CD8-positive, alpha-beta memory T cell (primary cell): Measurements from ENCODE around the gene CERT1. TPM values are rescaled to one million over a fixed set of nuclear protein-coding genes. Genes with fewer than 3 reads are reported as not detected.
"Not testable (repeated sequence)": the region's sequence is repeated elsewhere in the genome, so short reads cannot be mapped to it uniquely, and the experiment has no call there.

Experiments
- CTCF ChIA-PET: fragments of 350-600 bp; sonication (Branson Sonifier 250); formaldehyde crosslinking; loops from one replicate; lab custom pipeline; 2021; ENCODE audit warnings: antibody characterized with exemption; lab: Charles Lee
- POLR2A ChIA-PET: fragments of 350-600 bp; sonication (Branson Sonifier 250); formaldehyde crosslinking; loops from one replicate; lab custom pipeline; 2021; ENCODE audit warnings: antibody characterized with exemption; lab: Charles Lee
- DNase-seq, 5 donors: peaks; one replicate each; pipeline versions ENCODE4 v3.0.0 to v3.0.0-alpha.2; 2020 to 2022; ENCODE audit warnings: mixed read lengths in 1 of 5
- H3K27ac ChIP-seq: one replicate; pipeline ENCODE4 v1.7.0; 2013; ENCODE audit warnings: low read depth, mild to moderate bottlenecking, low read length, moderate library complexity
- H3K27me3 ChIP-seq: 2 replicates; pipeline ENCODE4 v1.7.0; 2013; ENCODE audit warnings: low read length, mild to moderate bottlenecking; ENCODE audit not compliant: insufficient read depth, poor library complexity, severe bottlenecking
- H3K36me3 ChIP-seq: 2 replicates; pipeline ENCODE4 v1.7.0; 2013; ENCODE audit warnings: mild to moderate bottlenecking, low read length, moderate library complexity; ENCODE audit not compliant: insufficient read depth
- H3K4me1 ChIP-seq: 2 replicates; pipeline ENCODE4 v1.7.0; 2013; ENCODE audit warnings: mild to moderate bottlenecking, low read length, moderate library complexity; ENCODE audit not compliant: insufficient read depth
- H3K4me3 ChIP-seq: 2 replicates; pipeline ENCODE4 v1.7.0; 2013; ENCODE audit warnings: mild to moderate bottlenecking, low read length
- H3K9me3 ChIP-seq: 2 replicates; pipeline ENCODE4 v1.7.0; 2013; ENCODE audit warnings: mild to moderate bottlenecking, low read length
- H3K27ac Mint-ChIP-seq, 8 donors: one replicate each; pipeline ENCODE4 v1.8.0; 2020 to 2021; ENCODE audit warnings: mixed read lengths in 8 of 8, mild to moderate bottlenecking in 6 of 8, inconsistent platforms in 3 of 8, moderate library complexity in 3 of 8
- H3K27me3 Mint-ChIP-seq, 2 donors: one replicate each; pipeline ENCODE4 v1.8.0; 2020 to 2021; ENCODE audit warnings: mixed read lengths in 2 of 2, mild to moderate bottlenecking in 1 of 2, moderate library complexity in 1 of 2
- H3K36me3 Mint-ChIP-seq, 3 donors: one replicate each; pipeline ENCODE4 v1.8.0; 2020 to 2021; ENCODE audit warnings: mixed read lengths in 3 of 3, inconsistent platforms in 1 of 3, mild to moderate bottlenecking in 1 of 3
- H3K4me1 Mint-ChIP-seq, 3 donors: one replicate each; pipeline ENCODE4 v1.8.0; 2020 to 2021; ENCODE audit warnings: mixed read lengths in 3 of 3, inconsistent platforms in 1 of 3, mild to moderate bottlenecking in 1 of 3
- H3K4me3 Mint-ChIP-seq, 7 donors: one replicate each; pipeline ENCODE4 v1.8.0; 2020 to 2021; ENCODE audit warnings: mixed read lengths in 7 of 7, mild to moderate bottlenecking in 6 of 7, moderate library complexity in 4 of 7, inconsistent platforms in 2 of 7
- H3K9me3 Mint-ChIP-seq, 5 donors: one replicate each; pipeline ENCODE4 v1.8.0; 2020 to 2022; ENCODE audit warnings: mixed read lengths in 5 of 5, mild to moderate bottlenecking in 3 of 5, moderate library complexity in 2 of 5, inconsistent platforms in 1 of 5
- polyA plus RNA-seq: library from polyadenylated mRNA; unstranded; fragments of 300-500 nt; fragmentation: Illumina TruSeq; gene quantifications from one replicate; pipeline ENCODE4 v1.2.3, GENCODE V29; 2021
- total RNA-seq, 2 experiments: library from RNA; stranded (reverse); gene quantifications; one replicate each; pipeline ENCODE4 v1.2.3, GENCODE V29; 2021

The CERT1 gene
- total RNA-seq (10 to 100 TPM; 35.0 to 35.4 TPM), polyA plus RNA-seq (18.5 TPM)

- H3K9me3 ChIP-seq: no peaks in the 10 kb centered on the region
- Mint-ChIP-seq H3K4me1 (peaks cover 52 to 73% (median 71%) of the 10 kb centered on the region in 3 donors), H3K27me3 (no peaks in the 10 kb centered on the region), H3K4me3 (peak within 1 kb of the TSS; percentile 86 to 97 (median 95)), H3K9me3 (no peaks in the 10 kb centered on the region), H3K27ac (peak within 1 kb of the TSS; percentile 92 to 98 (median 96)), H3K36me3 (peaks cover 0 to 13% (median 5%) of the 10 kb centered on the region in 3 donors)
- H3K27me3 ChIP-seq: no peaks in the 10 kb centered on the region
- ChIA-PET POLR2A (interaction anchor here (1.2 to 2.4 kb wide), 2 partner anchors 175 to 275 kb away, joined by 3 to 10 read pairs; partner anchors contain the start of genes ANKRD31 and HMGCR), CTCF (interaction anchor here (1.0 kb wide), 1 partner anchor 275 kb away, joined by 3 read pairs; the partner anchor contains the start of gene ANKRD31)
- peak; percentile 86 to 95 (median 90) for DNase-seq
- peak within 1 kb of the TSS; percentile 79 for H3K27ac ChIP-seq
- H3K36me3 ChIP-seq: no peaks in the 10 kb centered on the region
- peak within 1 kb of the TSS; percentile 83 for H3K4me3 ChIP-seq
- peaks cover 43% of the 10 kb centered on the region for H3K4me1 ChIP-seq
Measured at GRCh38 chr5:75511435-75512382, at the start of gene CERT1, which contains the start of gene POLK. TSS of gene CERT1 (minus strand) at chr5:75511629. CDS start at chr5:75511207, 422 bp downstream. TSS of gene POLK (plus strand) at chr5:75511891.

- POLR2A ChIA-PET, H3K27ac Mint-ChIP-seq, H3K27ac ChIP-seq, H3K36me3 ChIP-seq, H3K27me3 ChIP-seq, H3K4me3 ChIP-seq, H3K27me3 Mint-ChIP-seq, CTCF ChIA-PET, H3K9me3 ChIP-seq, DNase-seq, H3K4me1 ChIP-seq, H3K4me3 Mint-ChIP-seq: not testable (repeated sequence)
- Mint-ChIP-seq H3K9me3 (peaks cover 7 to 28% (median 25%) of the 10 kb centered on the region in 5 donors), H3K4me1 (peaks cover 20 to 40% (median 31%) of the 10 kb centered on the region in 3 donors), H3K36me3 (peaks cover 37 to 73% (median 67%) of the 10 kb centered on the region in 3 donors)
Measured at GRCh38 chr5:75560655-75561054, 49.2 kb upstream of the CERT1 start.

GRCh38 chr5:75558981-75559632 lies 47.7 kb upstream of the CERT1 start:
- no peak overlapping the region for H3K27ac Mint-ChIP-seq
- H3K4me3 ChIP-seq: no peak overlapping the region
- POLR2A ChIA-PET: interaction anchor here (0.7 kb wide), 1 partner anchor 12 kb away, joined by 4 read pairs; no protein-coding TSS in a partner anchor
- no peaks in the 10 kb centered on the region for H3K4me1 ChIP-seq
- H3K27me3 ChIP-seq: no peaks in the 10 kb centered on the region
- DNase-seq: no peak
- peaks cover 7 to 22% (median 22%) of the 10 kb centered on the region in 5 donors for H3K9me3 Mint-ChIP-seq
- H3K36me3 Mint-ChIP-seq: peaks cover 37 to 70% (median 69%) of the 10 kb centered on the region in 3 donors
- H3K27ac ChIP-seq: no peak overlapping the region
- H3K4me3 Mint-ChIP-seq: no peak overlapping the region
- no peaks in the 10 kb centered on the region for H3K9me3 ChIP-seq
- peaks cover 18 to 39% (median 21%) of the 10 kb centered on the region in 3 donors for H3K4me1 Mint-ChIP-seq
- CTCF ChIA-PET: no interaction called here
- no peaks in the 10 kb centered on the region for H3K27me3 Mint-ChIP-seq
- no peaks in the 10 kb centered on the region for H3K36me3 ChIP-seq

- Mint-ChIP-seq H3K27ac (no peak overlapping the region), H3K4me3 (no peak overlapping the region), H3K36me3 (peaks cover 43 to 70% (median 64%) of the 10 kb centered on the region in 3 donors), H3K9me3 (peaks cover 2 to 13% (median 13%) of the 10 kb centered on the region in 5 donors), H3K27me3 (no peaks in the 10 kb centered on the region), H3K4me1 (peaks cover 16 to 39% (median 18%) of the 10 kb centered on the region in 3 donors)
- H3K4me1 ChIP-seq: no peaks in the 10 kb centered on the region
- CTCF ChIA-PET: no interaction called here
- no peaks in the 10 kb centered on the region for H3K9me3 ChIP-seq
- peaks cover 8% of the 10 kb centered on the region for H3K36me3 ChIP-seq
- POLR2A ChIA-PET: no interaction called here
- no peak overlapping the region for H3K4me3 ChIP-seq
- no peaks in the 10 kb centered on the region for H3K27me3 ChIP-seq
- no peak for DNase-seq
- no peak overlapping the region for H3K27ac ChIP-seq
Measured at GRCh38 chr5:75558221-75558620, 46.8 kb upstream of the CERT1 start.

- Histone ChIP-seq H3K27me3 (no peaks in the 10 kb centered on the region), H3K27ac (no peak overlapping the region), H3K4me3 (no peak overlapping the region), H3K36me3 (peaks cover 9% of the 10 kb centered on the region), H3K9me3 (no peaks in the 10 kb centered on the region), H3K4me1 (no peaks in the 10 kb centered on the region)
- Mint-ChIP-seq H3K27me3 (no peaks in the 10 kb centered on the region), H3K4me3 (no peak overlapping the region), H3K9me3 (no peaks in the 10 kb centered on the region), H3K36me3 (peaks cover 36 to 73% (median 37%) of the 10 kb centered on the region in 3 donors), H3K4me1 (peaks cover 8 to 18% (median 16%) of the 10 kb centered on the region in 3 donors), H3K27ac (no peak overlapping the region)
- DNase-seq: no peak
- POLR2A ChIA-PET: no interaction called here
- CTCF ChIA-PET: no interaction called here
Measured at GRCh38 chr5:75553358-75553757, 41.9 kb upstream of the CERT1 start.

- Mint-ChIP-seq H3K4me3 (no peak overlapping the region), H3K27me3 (no peaks in the 10 kb centered on the region), H3K9me3 (no peaks in the 10 kb centered on the region), H3K36me3 (peaks cover 33 to 69% (median 33%) of the 10 kb centered on the region in 3 donors), H3K27ac (peak overlapping the region in 1 of 8 donors; percentile 14), H3K4me1 (peaks cover 8 to 18% (median 12%) of the 10 kb centered on the region in 3 donors)
- Histone ChIP-seq H3K9me3 (no peaks in the 10 kb centered on the region), H3K4me3 (no peak overlapping the region), H3K36me3 (peaks cover 9% of the 10 kb centered on the region), H3K4me1 (no peaks in the 10 kb centered on the region), H3K27ac (no peak overlapping the region), H3K27me3 (no peaks in the 10 kb centered on the region)
- ChIA-PET POLR2A (no interaction called here), CTCF (no interaction called here)
- DNase-seq: no peak
Measured at GRCh38 chr5:75552764-75553163, 41.3 kb upstream of the CERT1 start.

GRCh38 chr5:75551471-75551870 lies 40.0 kb upstream of the CERT1 start:
- Mint-ChIP-seq H3K4me3 (no peak overlapping the region), H3K36me3 (peaks cover 23 to 62% (median 29%) of the 10 kb centered on the region in 3 donors), H3K9me3 (no peaks in the 10 kb centered on the region), H3K27ac (peak overlapping the region in 1 of 8 donors; percentile 32), H3K27me3 (no peaks in the 10 kb centered on the region), H3K4me1 (peaks cover 5 to 15% (median 8%) of the 10 kb centered on the region in 3 donors)
- H3K4me3 ChIP-seq: no peak overlapping the region
- H3K27ac ChIP-seq: no peak overlapping the region
- no peaks in the 10 kb centered on the region for H3K9me3 ChIP-seq
- ChIA-PET POLR2A (no interaction called here), CTCF (no interaction called here)
- peaks cover 9% of the 10 kb centered on the region for H3K36me3 ChIP-seq
- H3K27me3 ChIP-seq: no peaks in the 10 kb centered on the region
- no peak for DNase-seq
- H3K4me1 ChIP-seq: no peaks in the 10 kb centered on the region
